Adipocyte (in vitro differentiated cells): ENCODE measurements around the gene OR2M4.

Source experiments
- DNase-seq: peaks from one replicate; pipeline ENCODE4 v3.0.0-alpha.2; 2015; ENCODE audit warnings: low read depth
- H3K27me3 ChIP-seq: replicated peaks from 2 replicates; pipeline ENCODE4 v1.7.0; 2013; ENCODE audit warnings: mild to moderate bottlenecking, low read length, moderate library complexity; ENCODE audit not compliant: control insufficient read depth, insufficient read depth
- H3K36me3 ChIP-seq: 2 replicates; pipeline ENCODE4 v1.7.0; 2013; ENCODE audit warnings: low read length, mild to moderate bottlenecking, moderate library complexity; ENCODE audit not compliant: control insufficient read depth, insufficient read depth, severe bottlenecking
- H3K4me1 ChIP-seq: 2 replicates; pipeline ENCODE4 v1.7.0; 2013; ENCODE audit warnings: mild to moderate bottlenecking, low read length, moderate library complexity; ENCODE audit not compliant: control insufficient read depth, insufficient read depth
- H3K4me3 ChIP-seq: 2 replicates; pipeline ENCODE4 v1.7.0; 2013; ENCODE audit warnings: mild to moderate bottlenecking, low read length, moderate library complexity
- H3K9ac ChIP-seq: 2 replicates; pipeline ENCODE4 v1.7.0; 2013; ENCODE audit warnings: mild to moderate bottlenecking, low read length, moderate library complexity
- H3K9me3 ChIP-seq: 2 replicates; pipeline ENCODE4 v1.7.0; 2013; ENCODE audit warnings: mild to moderate bottlenecking, low read length, moderate library complexity; ENCODE audit not compliant: control insufficient read depth

Gene OR2M4, protein sequence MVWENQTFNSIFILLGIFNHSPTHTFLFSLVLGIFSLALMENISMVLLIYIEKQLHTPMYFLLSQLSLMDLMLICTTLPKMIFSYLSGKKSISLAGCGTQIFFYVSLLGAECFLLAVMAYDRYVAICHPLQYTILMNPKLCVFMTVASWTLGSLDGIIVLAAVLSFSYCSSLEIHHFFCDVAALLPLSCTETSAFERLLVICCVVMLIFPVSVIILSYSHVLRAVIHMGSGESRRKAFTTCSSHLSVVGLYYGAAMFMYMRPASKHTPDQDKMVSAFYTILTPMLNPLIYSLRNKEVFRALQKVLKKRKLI

DNA sequence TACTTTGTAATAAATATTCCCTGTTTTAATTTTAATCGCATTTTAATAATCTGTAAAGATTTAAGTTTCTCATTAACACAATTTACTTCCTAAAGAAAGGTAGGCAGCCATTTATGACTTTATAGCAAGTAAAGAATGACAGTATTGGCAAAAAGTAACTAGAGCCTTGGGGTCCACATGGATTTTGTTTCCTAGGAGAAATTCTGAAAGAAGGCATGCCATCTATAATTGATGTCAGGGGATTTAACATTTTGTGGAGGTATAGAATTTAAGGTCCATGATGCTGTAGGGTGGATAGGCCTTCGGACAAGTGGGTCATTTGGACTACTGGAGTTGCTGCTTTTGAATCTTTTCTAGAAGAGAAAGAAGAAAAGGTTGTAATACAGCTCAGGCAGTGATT lies at the start of gene OR2M4:
TSS of gene OR2M4 (plus strand) at position 301 of the 400 bp plus-strand sequence. CDS start 7,512 bp downstream, outside the sequence.
- Histone ChIP-seq H3K27me3 (no peaks in the 10 kb centered on the region), H3K4me1 (no peaks in the 10 kb centered on the region), H3K4me3 (no peak within 1 kb of the TSS), H3K9ac (no peak within 1 kb of the TSS), H3K36me3 (no peaks in the 10 kb centered on the region), H3K9me3 (peaks cover 10% of the 10 kb centered on the region)
- DNase-seq, result no peak

DNA sequence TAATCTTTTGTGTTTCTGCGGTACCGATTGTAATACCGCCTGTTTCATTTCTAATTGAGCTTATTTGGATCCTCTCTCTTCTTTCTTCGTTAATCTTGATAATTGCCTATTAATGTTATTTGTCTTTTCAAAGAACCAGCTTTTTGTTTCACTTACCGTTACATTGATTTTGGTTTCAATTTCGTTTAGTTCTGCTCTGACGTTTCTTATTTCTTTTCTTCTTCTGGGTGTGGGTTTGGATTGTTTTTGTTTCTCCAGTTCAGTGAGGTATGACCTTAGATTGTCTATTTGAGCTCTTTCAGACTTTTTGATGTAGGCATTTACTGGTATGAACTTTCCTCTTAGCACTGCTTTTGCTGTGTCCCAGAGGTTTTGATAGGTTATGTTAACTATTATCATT lies 47.2 kb upstream of the OR2M4 start:
- H3K36me3 ChIP-seq, result no peaks in the 10 kb centered on the region
- no peaks in the 10 kb centered on the region for H3K4me1 ChIP-seq
- DNase-seq, result no peak
- H3K9ac ChIP-seq, result no peak overlapping the region
- no peaks in the 10 kb centered on the region for H3K27me3 ChIP-seq
- peaks cover 3% of the 10 kb centered on the region for H3K9me3 ChIP-seq
- H3K4me3 ChIP-seq, result no peak overlapping the region

DNA sequence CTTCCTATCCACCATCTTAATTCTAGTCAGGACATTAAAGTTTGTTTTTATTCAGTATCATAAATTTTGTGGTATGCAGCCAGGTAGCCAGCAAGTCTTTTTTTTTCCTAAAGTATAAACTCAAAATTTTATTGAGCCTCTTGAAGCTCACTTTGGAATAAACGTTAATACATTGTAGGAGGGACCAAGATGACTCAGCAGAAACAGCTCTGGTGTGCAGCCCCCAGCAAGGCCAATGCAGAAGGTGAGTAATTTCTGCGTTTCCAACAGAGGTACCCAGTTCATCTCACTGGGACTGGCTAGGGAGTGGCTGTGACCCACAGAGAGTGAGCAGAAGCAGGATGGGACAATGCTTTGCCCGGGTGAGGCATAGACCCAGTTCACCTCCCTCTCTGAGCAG lies 43.9 kb upstream of the OR2M4 start:
- no peak for DNase-seq
- peaks cover 3% of the 10 kb centered on the region for H3K9me3 ChIP-seq
- H3K4me1 ChIP-seq, result no peaks in the 10 kb centered on the region
- H3K36me3 ChIP-seq, result no peaks in the 10 kb centered on the region
- no peak overlapping the region for H3K9ac ChIP-seq
- H3K27me3 ChIP-seq, result no peaks in the 10 kb centered on the region
- H3K4me3 ChIP-seq, result no peak overlapping the region

DNA sequence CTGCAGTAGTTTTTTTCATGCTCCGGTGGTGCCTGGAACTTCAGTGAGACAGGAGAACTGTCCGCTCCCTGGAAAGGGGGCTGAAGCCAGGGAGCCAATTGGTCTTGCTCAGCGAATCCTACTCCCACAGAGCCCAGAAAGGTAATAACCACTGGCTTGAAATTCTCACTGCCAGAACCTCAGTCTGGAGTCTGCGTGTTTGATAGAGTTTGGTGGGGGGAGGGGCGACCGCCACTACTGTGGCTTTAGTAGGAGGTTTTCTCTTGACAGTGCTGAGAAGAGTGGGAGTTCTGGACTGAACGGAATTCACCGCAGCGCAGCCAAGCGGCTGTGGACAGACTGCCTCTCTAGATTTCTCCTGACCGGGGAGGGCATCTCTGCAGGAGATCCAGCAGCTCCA lies 42.2 kb upstream of the OR2M4 start:
- Histone ChIP-seq H3K9me3 (peaks cover 3% of the 10 kb centered on the region), H3K36me3 (no peaks in the 10 kb centered on the region)
- no peak for DNase-seq

DNA sequence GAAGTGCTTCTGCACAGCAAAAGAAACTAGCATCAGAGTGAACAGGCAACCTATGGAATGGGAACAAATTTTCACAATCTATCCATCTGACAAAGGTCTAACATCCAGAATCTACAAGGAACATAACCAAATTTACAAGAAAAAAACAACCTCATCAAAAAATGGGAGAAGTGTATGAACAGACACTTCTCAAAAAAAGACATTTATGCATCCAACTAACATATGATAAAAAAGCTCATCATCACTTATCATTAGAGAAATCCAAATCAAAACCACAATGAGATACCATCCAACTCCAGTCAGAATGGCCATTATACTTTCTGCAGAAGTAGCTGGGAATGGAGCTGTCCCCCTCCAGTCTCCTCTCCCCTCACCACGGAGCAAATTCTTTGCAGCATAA lies 37.1 kb upstream of the OR2M4 start:
- Histone ChIP-seq H3K4me3 (no peak overlapping the region), H3K9ac (no peak overlapping the region), H3K27me3 (no peaks in the 10 kb centered on the region), H3K9me3 (peaks cover 4% of the 10 kb centered on the region), H3K4me1 (no peaks in the 10 kb centered on the region), H3K36me3 (no peaks in the 10 kb centered on the region)
- no peak for DNase-seq

More for the DNA sequence above, 42.2 kb upstream of the OR2M4 start:
- Histone ChIP-seq H3K27me3 (no peaks in the 10 kb centered on the region), H3K4me1 (no peaks in the 10 kb centered on the region), H3K9ac (no peak overlapping the region), H3K4me3 (no peak overlapping the region)

DNA sequence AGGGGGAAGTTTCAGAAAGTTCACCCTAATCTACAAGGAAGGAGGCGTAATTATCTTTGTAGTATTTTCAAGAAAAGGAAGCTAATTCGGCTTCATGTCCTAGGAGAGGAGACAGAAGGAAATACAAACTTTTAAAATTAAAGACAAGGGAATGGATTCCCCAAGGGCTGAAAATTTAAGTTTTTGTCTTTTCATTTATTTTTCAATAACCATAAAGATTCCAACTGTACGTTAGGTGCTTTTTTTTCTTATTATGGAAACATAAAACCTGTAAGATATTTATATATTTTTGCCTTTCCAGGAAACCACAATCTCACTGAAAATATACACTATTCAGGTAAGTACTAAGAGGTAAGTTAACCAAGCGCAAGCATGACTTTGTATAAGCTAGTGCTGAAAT lies 34.3 kb upstream of the OR2M4 start, which contains the start of gene OR2M3:
TSS of gene OR2M3 (plus strand) at position 301 of the 400 bp plus-strand sequence. CDS start 5,803 bp downstream, outside the sequence.
- Histone ChIP-seq H3K9ac (no peak within 1 kb of the TSS), H3K27me3 (no peaks in the 10 kb centered on the region), H3K4me1 (no peaks in the 10 kb centered on the region), H3K36me3 (no peaks in the 10 kb centered on the region), H3K4me3 (no peak within 1 kb of the TSS), H3K9me3 (peaks cover 4% of the 10 kb centered on the region)
- no peak for DNase-seq

DNA sequence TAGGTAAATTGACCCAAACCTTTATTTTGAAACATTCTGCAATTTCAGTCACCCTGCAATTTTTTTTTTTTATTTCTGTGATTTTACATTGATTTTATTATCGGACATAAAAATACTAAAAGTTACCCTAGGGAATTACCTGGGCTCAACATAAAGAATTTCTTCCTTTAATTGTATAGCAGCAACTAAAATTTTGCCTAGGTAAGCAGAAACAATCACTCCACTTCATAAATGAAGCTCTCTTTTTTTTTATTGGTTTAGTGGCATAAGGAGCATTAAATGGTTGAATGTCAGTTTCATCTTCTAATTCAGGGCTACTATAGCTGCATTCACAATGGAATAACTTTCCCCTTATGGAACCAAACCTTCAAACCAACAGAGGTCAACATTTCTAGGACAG lies 15.3 kb upstream of the OR2M4 start:
- DNase-seq, result no peak
- peaks cover 11% of the 10 kb centered on the region for H3K9me3 ChIP-seq
- no peak overlapping the region for H3K9ac ChIP-seq
- H3K27me3 ChIP-seq, result no peaks in the 10 kb centered on the region
- no peak overlapping the region for H3K4me3 ChIP-seq
- H3K36me3 ChIP-seq, result no peaks in the 10 kb centered on the region
- H3K4me1 ChIP-seq, result no peaks in the 10 kb centered on the region

DNA sequence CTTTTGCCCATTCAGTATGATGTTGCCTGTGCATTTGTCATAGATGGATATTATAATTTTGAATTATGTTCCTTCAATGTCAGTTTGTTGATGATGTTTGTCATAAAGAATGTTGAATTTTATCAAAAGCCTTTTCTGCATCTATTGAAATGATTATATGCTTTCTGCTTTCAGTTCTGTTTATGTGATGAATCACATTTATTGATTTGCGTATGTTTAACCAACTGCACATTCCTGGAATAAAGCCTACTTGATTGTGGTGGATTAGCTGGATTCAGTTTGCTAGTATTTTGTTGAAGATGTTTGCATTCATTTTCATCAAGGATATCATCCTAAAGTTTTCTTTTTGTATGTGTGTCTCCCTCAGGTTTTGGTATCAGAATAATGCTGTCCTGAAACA lies 5.7 kb upstream of the OR2M4 start:
- Histone ChIP-seq H3K4me3 (no peak overlapping the region), H3K9ac (no peak overlapping the region), H3K27me3 (no peaks in the 10 kb centered on the region), H3K4me1 (no peaks in the 10 kb centered on the region), H3K36me3 (no peaks in the 10 kb centered on the region), H3K9me3 (peaks cover 10% of the 10 kb centered on the region)
- DNase-seq, result no peak

DNA sequence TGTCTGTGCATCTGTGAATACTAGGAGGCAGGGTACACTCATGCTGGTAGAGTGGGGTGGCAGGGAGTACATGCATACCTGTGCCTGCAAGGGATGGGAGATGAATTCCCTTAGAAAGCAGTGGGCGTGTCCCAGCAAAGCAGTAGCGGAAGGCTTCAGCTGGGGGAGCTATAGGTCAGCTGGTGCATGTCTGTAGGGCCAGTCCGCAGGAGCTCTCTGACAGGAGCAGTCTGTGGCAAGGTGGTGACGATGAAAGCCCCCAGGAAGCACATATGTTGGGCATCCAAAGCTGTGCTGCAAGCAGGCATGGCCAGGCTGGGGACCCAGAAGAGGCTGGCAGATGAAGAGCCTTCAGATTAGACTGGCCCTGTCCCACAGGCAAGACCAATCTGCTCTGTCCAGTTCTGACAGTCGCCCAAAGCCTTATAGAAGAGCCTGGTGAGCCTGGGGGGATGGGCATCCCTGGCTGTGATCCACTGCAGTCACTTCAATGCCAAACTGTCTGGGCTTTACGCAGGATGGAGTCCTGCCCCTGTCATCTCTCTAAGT lies 1.8 kb upstream of the OR2M4 start:
- no peak for DNase-seq

DNA sequence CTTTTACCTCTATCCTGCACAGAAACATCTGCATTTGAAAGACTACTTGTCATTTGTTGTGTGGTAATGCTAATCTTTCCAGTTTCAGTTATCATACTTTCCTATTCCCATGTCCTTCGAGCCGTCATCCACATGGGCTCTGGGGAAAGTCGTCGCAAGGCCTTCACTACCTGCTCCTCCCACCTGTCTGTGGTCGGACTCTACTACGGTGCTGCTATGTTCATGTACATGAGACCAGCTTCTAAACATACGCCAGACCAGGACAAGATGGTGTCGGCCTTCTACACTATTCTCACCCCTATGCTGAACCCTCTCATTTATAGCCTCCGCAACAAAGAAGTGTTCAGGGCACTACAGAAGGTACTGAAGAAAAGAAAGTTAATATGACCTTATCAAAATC lies 8.3 kb downstream of the OR2M4 start:
- H3K4me3 ChIP-seq, result no peak overlapping the region
- H3K4me1 ChIP-seq, result no peaks in the 10 kb centered on the region
- H3K36me3 ChIP-seq, result no peaks in the 10 kb centered on the region
- no peaks in the 10 kb centered on the region for H3K27me3 ChIP-seq
- no peak overlapping the region for H3K9ac ChIP-seq
- H3K9me3 ChIP-seq, result no peaks in the 10 kb centered on the region
- DNase-seq, result no peak

More for the DNA sequence above, 1.8 kb upstream of the OR2M4 start:
- H3K4me3 ChIP-seq, result no peak overlapping the region
- H3K9ac ChIP-seq, result no peak overlapping the region
- H3K36me3 ChIP-seq, result no peaks in the 10 kb centered on the region
- peaks cover 10% of the 10 kb centered on the region for H3K9me3 ChIP-seq
- no peaks in the 10 kb centered on the region for H3K4me1 ChIP-seq
- H3K27me3 ChIP-seq, result no peaks in the 10 kb centered on the region

DNA sequence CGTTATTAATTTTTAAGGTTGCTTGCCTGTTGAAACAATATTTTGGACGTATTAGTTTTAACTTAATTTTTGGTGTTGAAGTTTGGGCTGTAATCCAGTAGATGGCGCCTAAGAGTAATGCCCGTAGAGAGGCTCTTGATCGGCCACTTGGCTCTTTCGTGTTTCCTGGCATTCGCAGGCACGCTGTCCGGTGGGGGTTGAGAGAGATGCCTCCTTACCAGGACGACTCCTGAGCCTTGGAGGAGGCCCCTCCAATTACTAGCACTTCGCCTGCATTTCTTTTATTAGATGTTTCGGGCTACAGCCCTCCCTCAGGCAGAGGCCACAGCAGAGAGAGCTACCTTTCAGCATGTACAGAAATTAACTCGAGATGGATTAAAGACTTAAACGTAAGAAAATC lies 12.0 kb downstream of the OR2M4 start:
- no peaks in the 10 kb centered on the region for H3K27me3 ChIP-seq
- peaks cover 4% of the 10 kb centered on the region for H3K9me3 ChIP-seq
- H3K4me1 ChIP-seq, result no peaks in the 10 kb centered on the region
- DNase-seq, result peak; percentile 44
- no peak overlapping the region for H3K4me3 ChIP-seq
- no peaks in the 10 kb centered on the region for H3K36me3 ChIP-seq
- H3K9ac ChIP-seq, result no peak overlapping the region
